A549 (cell line): ENCODE results near the gene TAF13. TPM values are rescaled to one million over a fixed set of nuclear protein-coding genes. Genes with fewer than 3 reads are reported as not detected.
A peak's percentile ranks its signal among the peaks of the same experiment; 100 is the strongest.

Source experiments
- ATAC-seq, 2 experiments: fragments of 200-7000 bp in 1 of 2; fragments of >200 bp in 1 of 2; cut with Nextera tagmentation in 1 of 2; cut with Tn5 transposase in 1 of 2; 3 replicates each; pipeline versions ENCODE4 v1.8.0 to v1.9.1; 2018 to 2020; ENCODE audit warnings: mild to moderate bottlenecking in 1 of 2, moderate library complexity in 1 of 2
- CTCF ChIA-PET: fragments of 300-600 bp; sonication (Branson Sonifier 250); formaldehyde crosslinking; extraction: SDS; loops from one replicate; lab custom pipeline; 2021; ENCODE audit warnings: antibody characterized with exemption, inconsistent platforms; lab: Yijun Ruan, JAX
- POLR2A ChIA-PET: fragments of 350-600 bp; formaldehyde crosslinking; extraction: SDS; loops from one replicate; lab custom pipeline; 2021; ENCODE audit warnings: antibody characterized with exemption, inconsistent platforms; lab: Yijun Ruan, JAX
- DNase-seq, 2 experiments: peaks; one replicate each; pipeline versions ENCODE4 v3.0.0 to v3.0.0-alpha.2; 2011 to 2016; ENCODE audit warnings: low read depth in 1 of 2, low spot score in 1 of 2
- FAIRE-seq: peaks from 2 replicates; lab custom pipeline; 2011; peaks lifted over from hg19 to GRCh38; lab: Jason Lieb, UNC
- H3K27ac ChIP-seq, 2 experiments: fragments of >200 bp; sonication (Bioruptor Twin); formaldehyde crosslinking; 3 replicates each; pipeline ENCODE4 v1.5.1; 2016 to 2017
- H3K4me1 ChIP-seq: fragments of >200 bp; sonication (Bioruptor Twin); formaldehyde crosslinking; 3 replicates; pipeline ENCODE4 v1.6.1; 2016
- H3K4me2 ChIP-seq: fragments of >200 bp; sonication (Bioruptor Twin); formaldehyde crosslinking; 3 replicates; pipeline ENCODE4 v1.6.1; 2016
- H3K4me3 ChIP-seq: fragments of >200 bp; sonication (Bioruptor Twin); formaldehyde crosslinking; 3 replicates; pipeline ENCODE4 v1.5.1; 2016
- H3K9me3 ChIP-seq: fragments of >200 bp; sonication (Bioruptor Twin); formaldehyde crosslinking; 3 replicates; pipeline ENCODE4 v1.6.1; 2016
- BHLHE40 ChIP-seq: IDR thresholded peaks from 2 replicates; pipeline ENCODE4 v1.6.1; 2012; ENCODE audit warnings: low read depth, low read length, inconsistent platforms
- CBX2 ChIP-seq: fragments of 200-600 bp; sonication (generic); IDR thresholded peaks from 2 replicates; pipeline ENCODE4 v1.6.1; 2016; ENCODE audit warnings: low read depth, mild to moderate bottlenecking, borderline replicate concordance
- EHF ChIP-seq: fragments of 250-450 bp; sonication (Bioruptor Pico); IDR thresholded peaks from 2 replicates; pipeline ENCODE4 v1.5.0; 2020; ENCODE audit warnings: mild to moderate bottlenecking
- EP300 ChIP-seq, 2 experiments: fragments of >200 bp; sonication (Bioruptor Twin); formaldehyde crosslinking; IDR thresholded peaks; 2 replicates in 1 of 2; 3 replicates in 1 of 2; pipeline ENCODE4 v1.6.1; 2016 to 2017
- FOSB ChIP-seq: fragments of 250-450 bp; sonication (Bioruptor Pico); IDR thresholded peaks from 2 replicates; pipeline ENCODE4 v1.5.0; 2020; ENCODE audit warnings: mild to moderate bottlenecking, moderate library complexity
- HES2 ChIP-seq: fragments of >200 bp; sonication (Bioruptor Twin); formaldehyde crosslinking; IDR thresholded peaks from 2 replicates; pipeline ENCODE4 v1.6.1; 2016
- HMGXB4 ChIP-seq: fragments of 250-450 bp; sonication (Bioruptor Pico); IDR thresholded peaks from 2 replicates; pipeline ENCODE4 v1.5.0; 2021; ENCODE audit warnings: mild to moderate bottlenecking, moderate library complexity, borderline replicate concordance
- HOXB5 ChIP-seq: fragments of 250-450 bp; sonication (Bioruptor Pico); IDR thresholded peaks from 2 replicates; pipeline ENCODE4 v1.5.0; 2020; ENCODE audit warnings: mild to moderate bottlenecking, moderate library complexity
- JUN ChIP-seq, 2 experiments: fragments of >200 bp; sonication (Bioruptor Twin); formaldehyde crosslinking; IDR thresholded peaks; 2 replicates in 1 of 2; 3 replicates in 1 of 2; pipeline ENCODE4 v1.6.1; 2016 to 2017
- JUNB ChIP-seq: fragments of >200 bp; sonication (Bioruptor Twin); formaldehyde crosslinking; IDR thresholded peaks from 2 replicates; pipeline ENCODE4 v1.6.1; 2016
- KDM1A ChIP-seq: fragments of 200-600 bp; sonication (generic); IDR thresholded peaks from 2 replicates; pipeline ENCODE4 v1.6.1; 2016; ENCODE audit warnings: low read depth, mild to moderate bottlenecking
- MAZ ChIP-seq: fragments of 150-350 bp; IDR thresholded peaks from 2 replicates; pipeline ENCODE4 v1.6.1; 2014; ENCODE audit warnings: antibody characterized with exemption, low read depth, low read length, borderline replicate concordance
- NFE2L2 ChIP-seq: fragments of 150-350 bp; conservative IDR thresholded peaks from 2 replicates; pipeline ENCODE4 v1.6.1; 2014; ENCODE audit warnings: low read length
- POLR2AphosphoS2 ChIP-seq: conservative IDR thresholded peaks from 2 replicates; pipeline ENCODE4 v1.6.1; 2012; ENCODE audit warnings: low read length, improper control_type of control experiment, inconsistent platforms
- RARB ChIP-seq: fragments of 250-450 bp; sonication (Bioruptor Pico); IDR thresholded peaks from 2 replicates; pipeline ENCODE4 v1.8.0; 2021; ENCODE audit warnings: mild to moderate bottlenecking, moderate library complexity
- USF2 ChIP-seq: fragments of 450-650 bp; IDR thresholded peaks from 2 replicates; pipeline ENCODE4 v1.6.1; 2014; ENCODE audit warnings: antibody characterized with exemption
- WGBS: methylation state at CpG from one replicate; pipeline ENCODE4 v1.1.6; 2017; ENCODE audit errors: missing lambda C conversion rate; 5-methylcytosine and 5-hydroxymethylcytosine counted together
- polyA plus RNA-seq, 4 experiments: library from polyadenylated mRNA; depleted of rRNA in 3 of 4; stranded (reverse); fragments of >200 nt; fragmentation: RNase III in 1 of 4; extraction: RNeasy Plus Mini Kit Qiagen cat#74134 plus additional on column Dnase treatment in 1 of 4; gene quantifications; 2 replicates in 3 of 4; 3 replicates in 1 of 4; pipeline ENCODE4 v1.2.3, GENCODE V29; 2011 to 2017

The TAF13 gene
- polyA plus RNA-seq, 2 of the 4 experiments (the other 2 are of a cell fraction): 46.7 to 50.5 TPM

DNA sequence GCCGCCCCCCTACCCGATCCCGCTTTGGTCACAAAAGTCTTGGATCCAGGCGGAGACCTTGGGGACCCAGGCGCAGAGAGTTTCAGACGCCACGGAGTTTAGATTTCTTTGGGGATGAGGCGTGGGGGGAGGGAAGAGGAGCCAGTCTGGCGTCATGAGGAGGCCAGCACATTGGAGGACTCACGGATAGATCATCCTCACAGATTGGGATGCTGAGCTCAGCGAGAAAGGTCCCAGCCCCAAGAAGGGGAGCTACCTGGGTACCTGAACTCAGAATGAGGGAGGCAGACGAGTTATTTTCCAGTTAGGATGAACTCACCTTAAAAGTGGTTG lies 38.5 kb upstream of the TAF13 start:
- Histone ChIP-seq H3K4me2 (no peak overlapping the region), H3K27ac (no peak overlapping the region), H3K9me3 (no peaks in the 10 kb centered on the region), H3K4me3 (no peak overlapping the region), H3K4me1 (peaks cover 17% of the 10 kb centered on the region; the same call in 2 of the 3 replicates)
- FAIRE-seq (no peak), DNase-seq (no peak), ATAC-seq (no peak)
- WGBS: 80% methylated on average over 11 of the region's 12 CpGs
- no peak for TF ChIP-seq FOSB (CRISPR knock-in tag)
- TF ChIP-seq HMGXB4 (CRISPR knock-in tag): no peak
- TF ChIP-seq CBX2: no peak
- no peak for TF ChIP-seq NFE2L2
- no peak for TF ChIP-seq BHLHE40
- no peak for TF ChIP-seq HES2
- TF ChIP-seq MAZ: no peak
- TF ChIP-seq USF2: no peak
- TF ChIP-seq EHF: no peak
- no peak for TF ChIP-seq RARB (CRISPR knock-in tag)
- TF ChIP-seq HOXB5 (CRISPR knock-in tag): no peak
- no peak for TF ChIP-seq JUN (IDR thresholded peaks at IDR 0.05)
- no peak for TF ChIP-seq JUNB
- POLR2A ChIA-PET: no interaction called here
- CTCF ChIA-PET: interaction anchor here (1.4 to 3.4 kb wide), 2 partner anchors 80 to 98 kb away, joined by 3 to 15 read pairs; no protein-coding TSS in a partner anchor

- FAIRE-seq (no peak), ATAC-seq (no peak), DNase-seq (no peak)
- Histone ChIP-seq H3K9me3 (no peaks in the 10 kb centered on the region), H3K4me1 (peaks cover 17% of the 10 kb centered on the region; the same call in 2 of the 3 replicates), H3K4me3 (peak within 1 kb of the TSS; percentile 37), H3K27ac (peak within 1 kb of the TSS in 1 of 2 experiments; percentile 71; a peak in 2 of 6 replicates), H3K4me2 (peak within 1 kb of the TSS; percentile 97)
- ChIA-PET CTCF (interaction anchor here (0.9 to 3.9 kb wide), 17 partner anchors 10 to 110 kb away, joined by 3 to 50 read pairs (median 6); partner anchors contain the start of gene TAF13), POLR2A (interaction anchor here (4.3 kb wide), 1 partner anchor 13 kb away, joined by 30 read pairs; no protein-coding TSS in a partner anchor)
- 81% methylated on average over 23 of the region's 56 CpGs for WGBS
- TF ChIP-seq HMGXB4 (CRISPR knock-in tag) (no peak), JUN (IDR thresholded peaks at IDR 0.05) (no peak), EP300 (IDR thresholded peaks at IDR 0.05) (no peak), POLR2AphosphoS2 (no peak), RARB (CRISPR knock-in tag) (no peak), KDM1A (no peak)
Observed at GRCh38 chr1:109113590-109114341, 38.0 kb upstream of the TAF13 start, which contains the start of gene ELAPOR1. Gene ELAPOR1, plus strand, starts transcription at chr1:109114115. Its CDS starts 69 bp downstream, at chr1:109114184.
